HCT116 (cell line): ENCODE results near the gene ACOT8. TPM values are rescaled to one million over a fixed set of nuclear protein-coding genes. Genes with fewer than 3 reads are reported as not detected.

Source experiments
- ATAC-seq: fragments of 200-7000 bp; cut with Tn5 transposase; 2 replicates; pipeline ENCODE4 v1.9.1; 2020; ENCODE audit warnings: mild to moderate bottlenecking, moderate library complexity
- BruUV-seq: library from RNA; stranded (reverse); fragments of 400-500 nt; replicated peaks from 2 replicates; lab custom pipeline; 2021; lab: Mats Ljungman, UMichigan
- CTCF ChIA-PET: fragments of 300-600 bp; sonication (Branson Sonifier 250); formaldehyde crosslinking; loops from one replicate; lab custom pipeline; 2021; ENCODE audit warnings: antibody characterized with exemption; lab: Charles Lee
- POLR2A ChIA-PET: fragments of 300-600, 350-600 bp; sonication (Branson Sonifier 250); formaldehyde crosslinking; loops from one replicate; lab custom pipeline; 2021; ENCODE audit warnings: antibody characterized with exemption; lab: Charles Lee
- RAD21 ChIA-PET, 2 experiments: fragments of 300-600 bp; sonication (Branson Sonifier 250); formaldehyde crosslinking; loops; one replicate each; lab custom pipeline; 2023; ENCODE audit warnings: low total read pairs in 2 of 2; ENCODE audit not compliant: uncharacterized antibody in 2 of 2, unreplicated experiment in 2 of 2, low non-redundant PET in 1 of 2; lab: Charles Lee
- DNase-seq: peaks from one replicate; pipeline ENCODE4 v3.0.0-alpha.2; 2010; ENCODE audit warnings: low read depth, low spot score
- H2AFZ ChIP-seq: fragments of 200-600 bp; shearing (Covaris generic), sonication (generic); 2 replicates; pipeline ENCODE4 v1.6.1; 2017; ENCODE audit warnings: low read depth, mixed run types, mixed read lengths, antibody characterized with exemption, low read length; ENCODE audit not compliant: poor library complexity, severe bottlenecking
- H3K27ac ChIP-seq: 2 replicates; pipeline ENCODE4 v1.5.1; 2012; ENCODE audit warnings: low read depth, low read length
- H3K27me3 ChIP-seq: fragments of 200-600 bp; sonication (generic); 2 replicates; pipeline ENCODE4 v1.6.1; 2016; ENCODE audit warnings: mixed run types, low read length, mixed read lengths; ENCODE audit not compliant: insufficient read depth
- H3K36me3 ChIP-seq, 2 experiments: fragments of 200-500 bp in 1 of 2; fragments of 200-600 bp in 1 of 2; sonication (Bioruptor generic) in 1 of 2; sonication (generic) in 1 of 2; 2 replicates each; pipeline versions ENCODE4 v1.5.1 to v1.6.1; 2014 to 2016; ENCODE audit warnings: low read length in 2 of 2, inconsistent platforms in 1 of 2, mixed read lengths in 1 of 2, mixed run types in 1 of 2; ENCODE audit not compliant: insufficient read depth in 2 of 2, control insufficient read depth in 1 of 2
- H3K4me1 ChIP-seq, 2 experiments: fragments of 200-600 bp in 1 of 2; sonication (generic) in 1 of 2; 2 replicates each; pipeline versions ENCODE4 v1.5.1 to v1.6.1; 2012 to 2017; ENCODE audit warnings: low read length in 2 of 2, inconsistent platforms in 1 of 2, mild to moderate bottlenecking in 1 of 2, mixed read lengths in 1 of 2, mixed run types in 1 of 2, moderate library complexity in 1 of 2; ENCODE audit not compliant: insufficient read depth in 2 of 2, control insufficient read depth in 1 of 2
- H3K4me2 ChIP-seq: fragments of 200-600 bp; sonication (generic); 2 replicates; pipeline ENCODE4 v1.6.1; 2017; ENCODE audit warnings: mixed run types, low read length, mixed read lengths
- H3K4me3 ChIP-seq, 2 experiments: fragments of 200-600 bp in 1 of 2; sonication (generic) in 1 of 2; replicated peaks in 1 of 2; 2 replicates each; pipeline ENCODE4 v1.5.1; 2011 to 2016; ENCODE audit warnings: low read length in 2 of 2, control low read depth in 1 of 2, low read depth in 1 of 2, mild to moderate bottlenecking in 1 of 2, mixed read lengths in 1 of 2, mixed run types in 1 of 2
- H3K79me2 ChIP-seq: fragments of 200-600 bp; sonication (generic); 2 replicates; pipeline ENCODE4 v1.6.1; 2017; ENCODE audit warnings: mild to moderate bottlenecking, mixed run types, low read length, moderate library complexity, mixed read lengths; ENCODE audit not compliant: insufficient read depth
- H3K9ac ChIP-seq: fragments of 200-600 bp; sonication (generic); 2 replicates; pipeline ENCODE4 v1.6.1; 2016; ENCODE audit warnings: low read length, mixed read lengths
- H3K9me2 ChIP-seq: fragments of 200-600 bp; sonication (generic), shearing (Covaris generic); 2 replicates; pipeline ENCODE4 v1.6.1; 2017; ENCODE audit warnings: mixed run types, mild to moderate bottlenecking, moderate library complexity; ENCODE audit not compliant: insufficient read depth
- H3K9me3 ChIP-seq, 2 experiments: fragments of 200-500 bp in 1 of 2; fragments of 200-600 bp in 1 of 2; sonication (Bioruptor generic) in 1 of 2; sonication (generic) in 1 of 2; 2 replicates each; pipeline ENCODE4 v1.6.1; 2014 to 2017; ENCODE audit warnings: low read length in 2 of 2, mixed read lengths in 2 of 2, inconsistent platforms in 1 of 2, low read depth in 1 of 2, mild to moderate bottlenecking in 1 of 2, mixed run types in 1 of 2, moderate library complexity in 1 of 2; ENCODE audit not compliant: control insufficient read depth in 1 of 2, insufficient read depth in 1 of 2
- H4K20me1 ChIP-seq: fragments of 200-600 bp; sonication (generic), shearing (Covaris generic); 2 replicates; pipeline ENCODE4 v1.6.1; 2017; ENCODE audit warnings: mixed run types, mild to moderate bottlenecking, moderate library complexity; ENCODE audit not compliant: insufficient read depth
- CBX3 ChIP-seq: IDR thresholded peaks from 2 replicates; pipeline ENCODE4 v1.6.1; 2012; ENCODE audit warnings: low read depth
- EGR1 ChIP-seq: IDR thresholded peaks from 2 replicates; pipeline ENCODE4 v1.6.1; 2012; ENCODE audit warnings: low read depth
- EZH2 ChIP-seq: fragments of 200-600 bp; sonication (generic); IDR thresholded peaks from 2 replicates; pipeline ENCODE4 v1.6.1; 2017; ENCODE audit warnings: antibody characterized with exemption, mixed run types
- EZH2phosphoT487 ChIP-seq: fragments of 200-600 bp; IDR thresholded peaks from 2 replicates; pipeline ENCODE4 v1.6.1; 2018; ENCODE audit warnings: antibody characterized with exemption, borderline replicate concordance
- FOSL1 ChIP-seq: IDR thresholded peaks from 2 replicates; pipeline ENCODE4 v1.6.1; 2012; ENCODE audit warnings: low read depth
- POLR2AphosphoS5 ChIP-seq: IDR thresholded peaks from 2 replicates; pipeline ENCODE4 v1.6.1; 2011; ENCODE audit warnings: mild to moderate bottlenecking, low read depth, low read length, moderate library complexity
- RAD21 ChIP-seq: IDR thresholded peaks from 2 replicates; pipeline ENCODE4 v1.6.1; 2012; ENCODE audit warnings: low read depth, mild to moderate bottlenecking
- SIN3A ChIP-seq: IDR thresholded peaks from 2 replicates; pipeline ENCODE4 v1.6.1; 2012; ENCODE audit warnings: low read depth
- SP1 ChIP-seq: IDR thresholded peaks from 2 replicates; pipeline ENCODE4 v1.6.1; 2012; ENCODE audit warnings: low read depth
- SRF ChIP-seq: IDR thresholded peaks from 2 replicates; pipeline ENCODE4 v1.6.1; 2012; ENCODE audit warnings: low read depth
- YY1 ChIP-seq: IDR thresholded peaks from 2 replicates; pipeline ENCODE4 v1.6.1; 2011; ENCODE audit warnings: low read length, low read depth, moderate library complexity, mild to moderate bottlenecking; ENCODE audit not compliant: insufficient replicate concordance; ENCODE audit errors: extremely low read depth
- ZFX ChIP-seq: fragments of 450-650 bp; IDR thresholded peaks from 2 replicates; pipeline ENCODE4 v1.6.1; 2017
- ZNF274 ChIP-seq: fragments of 200-500 bp; sonication (Bioruptor generic); IDR thresholded peaks from 2 replicates; pipeline ENCODE4 v1.6.1; 2014; ENCODE audit warnings: mild to moderate bottlenecking, low read depth, low read length, inconsistent platforms
- intact Hi-C: fragments of 100-400 bp; cut with micrococcal nuclease; formaldehyde crosslinking; loops from 2 replicates; pipeline ENCODE4 v1.10.0; 2022
- total RNA-seq: library from RNA; stranded (reverse); gene quantifications from one replicate; pipeline ENCODE4 v1.2.1, GENCODE V29; 2021; ENCODE audit not compliant: unreplicated experiment
- TF ChIP-seq, protein P1 (sequence below), 3 experiments: fragments of 200-600 bp in 1 of 3; sonication (generic) in 1 of 3; IDR thresholded peaks in 2 of 3; conservative IDR thresholded peaks in 1 of 3; 2 replicates each; pipeline ENCODE4 v1.5.1; 2012 to 2017; ENCODE audit warnings: low read depth in 2 of 3, low read length in 2 of 3, antibody characterized with exemption in 1 of 3, borderline replicate concordance in 1 of 3, control low read depth in 1 of 3, mild to moderate bottlenecking in 1 of 3, mixed read lengths in 1 of 3, mixed run types in 1 of 3, moderate library complexity in 1 of 3; ENCODE audit not compliant: insufficient read depth in 1 of 3
- TF ChIP-seq, protein P2 (sequence below): IDR thresholded peaks from 2 replicates; pipeline ENCODE4 v1.6.1; 2012
- TF ChIP-seq, protein P3 (sequence below): IDR thresholded peaks from 2 replicates; pipeline ENCODE4 v1.6.1; 2011; ENCODE audit warnings: mild to moderate bottlenecking, low read length, moderate library complexity; ENCODE audit not compliant: insufficient replicate concordance; ENCODE audit errors: extremely low read depth
- TF ChIP-seq, protein P4 (sequence below): IDR thresholded peaks from 2 replicates; pipeline ENCODE4 v1.6.1; 2012

Gene ACOT8
- total RNA-seq, 1 experiment from 2014 or later, result 12.2 TPM

DNA sequence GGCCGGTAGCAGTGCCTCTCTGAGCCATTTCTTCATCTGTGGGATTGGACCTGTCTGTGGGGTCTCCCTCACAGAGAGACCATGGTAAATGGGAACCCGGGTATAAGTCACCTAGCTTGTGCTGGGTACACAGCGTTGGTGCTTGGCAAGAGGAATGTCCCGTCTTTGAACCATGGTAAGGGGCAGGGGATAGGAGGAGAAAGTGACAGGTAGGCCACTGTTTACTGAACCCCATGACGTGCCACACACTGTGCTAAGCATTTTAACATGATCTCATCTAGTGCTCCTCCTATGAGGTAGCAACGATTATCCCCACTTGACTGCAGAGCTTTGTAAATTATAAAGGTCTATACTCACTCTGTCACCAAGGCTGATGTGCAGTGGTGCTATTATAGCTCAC is 29.5 kb downstream of the ACOT8 start:
- ChIA-PET POLR2A (no interaction called here), RAD21 (no interaction called here), CTCF (no interaction called here)
- Histone ChIP-seq H3K9me3 (no peaks in the 10 kb centered on the region), H3K79me2 (no peaks in the 10 kb centered on the region), H3K4me1 (peaks cover 13 to 18% of the 10 kb centered on the region in 2 experiments; a peak in 3 of 4 replicates), H2AFZ (no peak overlapping the region), H3K36me3 (no peaks in the 10 kb centered on the region), H3K9me2 (no peaks in the 10 kb centered on the region), H3K9ac (no peak overlapping the region), H3K27me3 (no peaks in the 10 kb centered on the region), H4K20me1 (no peaks in the 10 kb centered on the region), H3K4me3 (no peak overlapping the region)
- intact Hi-C loops, result no loop called here
- ATAC-seq (no peak), DNase-seq (no peak)
- no TSS peak for BruUV-seq
- TF ChIP-seq, protein P1, sequence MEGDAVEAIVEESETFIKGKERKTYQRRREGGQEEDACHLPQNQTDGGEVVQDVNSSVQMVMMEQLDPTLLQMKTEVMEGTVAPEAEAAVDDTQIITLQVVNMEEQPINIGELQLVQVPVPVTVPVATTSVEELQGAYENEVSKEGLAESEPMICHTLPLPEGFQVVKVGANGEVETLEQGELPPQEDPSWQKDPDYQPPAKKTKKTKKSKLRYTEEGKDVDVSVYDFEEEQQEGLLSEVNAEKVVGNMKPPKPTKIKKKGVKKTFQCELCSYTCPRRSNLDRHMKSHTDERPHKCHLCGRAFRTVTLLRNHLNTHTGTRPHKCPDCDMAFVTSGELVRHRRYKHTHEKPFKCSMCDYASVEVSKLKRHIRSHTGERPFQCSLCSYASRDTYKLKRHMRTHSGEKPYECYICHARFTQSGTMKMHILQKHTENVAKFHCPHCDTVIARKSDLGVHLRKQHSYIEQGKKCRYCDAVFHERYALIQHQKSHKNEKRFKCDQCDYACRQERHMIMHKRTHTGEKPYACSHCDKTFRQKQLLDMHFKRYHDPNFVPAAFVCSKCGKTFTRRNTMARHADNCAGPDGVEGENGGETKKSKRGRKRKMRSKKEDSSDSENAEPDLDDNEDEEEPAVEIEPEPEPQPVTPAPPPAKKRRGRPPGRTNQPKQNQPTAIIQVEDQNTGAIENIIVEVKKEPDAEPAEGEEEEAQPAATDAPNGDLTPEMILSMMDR (IDR thresholded peaks at IDR 0.05 in 2 of 3, conservative IDR thresholded peaks at IDR 0.05 in 1 of 3; ENCODE audit: borderline replicate concordance in 1 of 3, insufficient read depth in 1 of 3, low read depth in 2 of 3, low read length in 2 of 3), result no peak
- TF ChIP-seq EGR1 (no peak), ZNF274 (no peak), SRF (no peak), YY1 (no peak), POLR2AphosphoS5 (no peak), SIN3A (no peak), CBX3 (no peak), RAD21 (no peak), ZFX (no peak), EZH2 (no peak), EZH2phosphoT487 (no peak), SP1 (no peak), FOSL1 (no peak)
- TF ChIP-seq, protein P2, sequence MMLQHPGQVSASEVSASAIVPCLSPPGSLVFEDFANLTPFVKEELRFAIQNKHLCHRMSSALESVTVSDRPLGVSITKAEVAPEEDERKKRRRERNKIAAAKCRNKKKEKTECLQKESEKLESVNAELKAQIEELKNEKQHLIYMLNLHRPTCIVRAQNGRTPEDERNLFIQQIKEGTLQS, result no peak
- TF ChIP-seq, protein P3, sequence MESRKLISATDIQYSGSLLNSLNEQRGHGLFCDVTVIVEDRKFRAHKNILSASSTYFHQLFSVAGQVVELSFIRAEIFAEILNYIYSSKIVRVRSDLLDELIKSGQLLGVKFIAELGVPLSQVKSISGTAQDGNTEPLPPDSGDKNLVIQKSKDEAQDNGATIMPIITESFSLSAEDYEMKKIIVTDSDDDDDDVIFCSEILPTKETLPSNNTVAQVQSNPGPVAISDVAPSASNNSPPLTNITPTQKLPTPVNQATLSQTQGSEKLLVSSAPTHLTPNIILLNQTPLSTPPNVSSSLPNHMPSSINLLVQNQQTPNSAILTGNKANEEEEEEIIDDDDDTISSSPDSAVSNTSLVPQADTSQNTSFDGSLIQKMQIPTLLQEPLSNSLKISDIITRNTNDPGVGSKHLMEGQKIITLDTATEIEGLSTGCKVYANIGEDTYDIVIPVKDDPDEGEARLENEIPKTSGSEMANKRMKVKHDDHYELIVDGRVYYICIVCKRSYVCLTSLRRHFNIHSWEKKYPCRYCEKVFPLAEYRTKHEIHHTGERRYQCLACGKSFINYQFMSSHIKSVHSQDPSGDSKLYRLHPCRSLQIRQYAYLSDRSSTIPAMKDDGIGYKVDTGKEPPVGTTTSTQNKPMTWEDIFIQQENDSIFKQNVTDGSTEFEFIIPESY, result no peak
- TF ChIP-seq, protein P4, sequence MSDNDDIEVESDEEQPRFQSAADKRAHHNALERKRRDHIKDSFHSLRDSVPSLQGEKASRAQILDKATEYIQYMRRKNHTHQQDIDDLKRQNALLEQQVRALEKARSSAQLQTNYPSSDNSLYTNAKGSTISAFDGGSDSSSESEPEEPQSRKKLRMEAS, result no peak
- TF ChIP-seq, all 23 proteins: peak for 0
- H3K4me2 ChIP-seq, result no peak overlapping the region
- no peak overlapping the region for H3K27ac ChIP-seq
